Measurements from ENCODE around the gene SLC10A6.

GRCh38 chr4:86778175-86778574 is 71.0 kb downstream of the SLC10A6 start:
- TF ChIP-seq, protein P1, sequence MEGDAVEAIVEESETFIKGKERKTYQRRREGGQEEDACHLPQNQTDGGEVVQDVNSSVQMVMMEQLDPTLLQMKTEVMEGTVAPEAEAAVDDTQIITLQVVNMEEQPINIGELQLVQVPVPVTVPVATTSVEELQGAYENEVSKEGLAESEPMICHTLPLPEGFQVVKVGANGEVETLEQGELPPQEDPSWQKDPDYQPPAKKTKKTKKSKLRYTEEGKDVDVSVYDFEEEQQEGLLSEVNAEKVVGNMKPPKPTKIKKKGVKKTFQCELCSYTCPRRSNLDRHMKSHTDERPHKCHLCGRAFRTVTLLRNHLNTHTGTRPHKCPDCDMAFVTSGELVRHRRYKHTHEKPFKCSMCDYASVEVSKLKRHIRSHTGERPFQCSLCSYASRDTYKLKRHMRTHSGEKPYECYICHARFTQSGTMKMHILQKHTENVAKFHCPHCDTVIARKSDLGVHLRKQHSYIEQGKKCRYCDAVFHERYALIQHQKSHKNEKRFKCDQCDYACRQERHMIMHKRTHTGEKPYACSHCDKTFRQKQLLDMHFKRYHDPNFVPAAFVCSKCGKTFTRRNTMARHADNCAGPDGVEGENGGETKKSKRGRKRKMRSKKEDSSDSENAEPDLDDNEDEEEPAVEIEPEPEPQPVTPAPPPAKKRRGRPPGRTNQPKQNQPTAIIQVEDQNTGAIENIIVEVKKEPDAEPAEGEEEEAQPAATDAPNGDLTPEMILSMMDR (IDR thresholded peaks at IDR 0.05): no peak
- TF ChIP-seq POLR2A (IDR thresholded peaks at IDR 0.05): no peak
- no peak for TF ChIP-seq EP300 (IDR thresholded peaks at IDR 0.05)

Measured in ovary (tissue), 3 donors.